OCI-LY7 (cell line): Measurements from ENCODE around the gene VPS35. TPM values are rescaled to one million over a fixed set of nuclear protein-coding genes. Genes with fewer than 3 reads are reported as not detected.

Source experiments
- BruUV-seq: library from RNA; stranded (reverse); fragments of 400-500 nt; replicated peaks from 2 replicates; lab custom pipeline; 2021; lab: Mats Ljungman, UMichigan
- CTCF ChIA-PET: fragments of 300-600 bp; sonication (Branson Sonifier 250); formaldehyde crosslinking; loops from one replicate; lab custom pipeline; 2022; ENCODE audit warnings: antibody characterized with exemption; ENCODE audit not compliant: unreplicated experiment; lab: Charles Lee
- POLR2A ChIA-PET: fragments of 300-600 bp; sonication (Branson Sonifier 250); formaldehyde crosslinking; loops from one replicate; lab custom pipeline; 2022; ENCODE audit warnings: antibody characterized with exemption; lab: Charles Lee
- DNase-seq: peaks from one replicate; pipeline ENCODE4 v3.0.0-alpha.2; 2015; ENCODE audit warnings: low spot score
- H2AFZ ChIP-seq: fragments of 200-600 bp; sonication (generic), shearing (Covaris generic); 2 replicates; pipeline ENCODE4 v1.6.1; 2014; ENCODE audit warnings: mild to moderate bottlenecking, antibody characterized with exemption, low read length, moderate library complexity
- H3K27ac ChIP-seq: fragments of 200-600 bp; sonication (generic); 2 replicates; pipeline ENCODE4 v1.5.1; 2014; ENCODE audit warnings: mixed run types, low read depth, mild to moderate bottlenecking, moderate library complexity, low read length, inconsistent platforms; ENCODE audit not compliant: poor library complexity, severe bottlenecking
- H3K36me3 ChIP-seq: fragments of 200-600 bp; sonication (generic); 2 replicates; pipeline ENCODE4 v1.6.1; 2014; ENCODE audit warnings: mild to moderate bottlenecking, antibody characterized with exemption, low read length, moderate library complexity, mixed read lengths; ENCODE audit not compliant: insufficient read depth
- H3K4me1 ChIP-seq: fragments of 200-600 bp; sonication (generic); 2 replicates; pipeline ENCODE4 v1.5.1; 2014; ENCODE audit warnings: mild to moderate bottlenecking, low read length; ENCODE audit not compliant: insufficient read depth, poor library complexity, severe bottlenecking
- H3K4me2 ChIP-seq: fragments of 200-600 bp; sonication (generic); 2 replicates; pipeline ENCODE4 v1.6.1; 2014; ENCODE audit warnings: mild to moderate bottlenecking, low read length
- H3K4me3 ChIP-seq: fragments of 200-600 bp; sonication (generic); 2 replicates; pipeline ENCODE4 v1.5.1; 2014; ENCODE audit warnings: mild to moderate bottlenecking, low read depth, low read length; ENCODE audit not compliant: poor library complexity, severe bottlenecking
- H3K79me2 ChIP-seq: fragments of 200-600 bp; sonication (generic); 2 replicates; pipeline ENCODE4 v1.6.1; 2016; ENCODE audit warnings: low read depth, mild to moderate bottlenecking, low read length, moderate library complexity, mixed read lengths; ENCODE audit not compliant: insufficient read depth
- H3K9me2 ChIP-seq: fragments of 200-600 bp; sonication (generic); 2 replicates; pipeline ENCODE4 v1.6.1; 2016; ENCODE audit warnings: mild to moderate bottlenecking, low read length, mixed read lengths; ENCODE audit not compliant: insufficient read depth
- H3K9me3 ChIP-seq: fragments of 200-600 bp; sonication (generic); 2 replicates; pipeline ENCODE4 v1.6.1; 2014; ENCODE audit warnings: mild to moderate bottlenecking, mixed run types, low read length, mixed read lengths
- H4K20me1 ChIP-seq: fragments of 200-600 bp; sonication (generic); 2 replicates; pipeline ENCODE4 v1.6.1; 2014; ENCODE audit warnings: mild to moderate bottlenecking, antibody characterized with exemption, low read length, moderate library complexity, mixed read lengths; ENCODE audit not compliant: insufficient read depth
- CTCF ChIP-seq: fragments of 200-600 bp; sonication (generic); conservative IDR thresholded peaks from 2 replicates; pipeline ENCODE4 v1.5.1; 2014; ENCODE audit warnings: mild to moderate bottlenecking, antibody characterized with exemption, low read length, moderate library complexity, mixed read lengths
- EZH2phosphoT487 ChIP-seq: fragments of 200-600 bp; sonication (generic); IDR thresholded peaks from 2 replicates; pipeline ENCODE4 v1.6.1; 2018; ENCODE audit warnings: low read depth, borderline replicate concordance, mild to moderate bottlenecking, mixed run types, antibody characterized with exemption, low read length, moderate library complexity, mixed read lengths
- intact Hi-C: fragments of 100-400 bp; cut with micrococcal nuclease; formaldehyde crosslinking; loops from one replicate; pipeline ENCODE4 v1.10.0; 2022; ENCODE audit not compliant: unreplicated experiment
- total RNA-seq, 2 experiments: library from RNA; depleted of rRNA in 1 of 2; stranded (reverse); fragments of >200 nt in 1 of 2; shearing (Covaris generic) in 1 of 2; gene quantifications; 2 replicates each; pipeline ENCODE4 v1.2.3, GENCODE V29; 2014 to 2022

VPS35 gene
- total RNA-seq, 2 experiments from 2014 or later, result 64.6 to 100 TPM

GRCh38 chr16:46613352-46613751, 75.6 kb downstream of the VPS35 start:
- intact Hi-C loops, result loop anchor here (5.0 kb wide), 1 partner anchor 359 kb away; the partner anchor contains the start of gene DNAJA2
- peaks cover 11% of the 10 kb centered on the region for H3K4me1 ChIP-seq
- no peak overlapping the region for H3K27ac ChIP-seq
- peaks cover 72% of the 10 kb centered on the region for H3K79me2 ChIP-seq
- ChIA-PET CTCF (no interaction called here), POLR2A (no interaction called here)
- peaks cover 3% of the 10 kb centered on the region; the same call in 1 of the 2 replicates for H4K20me1 ChIP-seq
- no TSS peak for BruUV-seq
- no peak overlapping the region for H2AFZ ChIP-seq
- H3K9me2 ChIP-seq, result no peaks in the 10 kb centered on the region
- H3K9me3 ChIP-seq, result no peaks in the 10 kb centered on the region
- H3K36me3 ChIP-seq, result peaks cover 96% of the 10 kb centered on the region
- DNase-seq, result no peak
- no peak overlapping the region for H3K4me2 ChIP-seq
- no peak overlapping the region for H3K4me3 ChIP-seq
- no peak for TF ChIP-seq CTCF
- no peak for TF ChIP-seq EZH2phosphoT487

GRCh38 chr16:46612121-46612520, 76.9 kb downstream of the VPS35 start:
- H3K36me3 ChIP-seq, result peaks cover 96% of the 10 kb centered on the region
- H3K9me3 ChIP-seq, result no peaks in the 10 kb centered on the region
- no peak overlapping the region for H3K27ac ChIP-seq
- H2AFZ ChIP-seq, result no peak overlapping the region
- TF ChIP-seq EZH2phosphoT487 (no peak), CTCF (no peak)
- H3K79me2 ChIP-seq, result peaks cover 60% of the 10 kb centered on the region; the same call in 1 of the 2 replicates
- peaks cover 11% of the 10 kb centered on the region for H3K4me1 ChIP-seq
- no peak overlapping the region for H3K4me3 ChIP-seq
- no peak for DNase-seq
- H3K4me2 ChIP-seq, result no peak overlapping the region
- CTCF ChIA-PET, result no interaction called here
- H3K9me2 ChIP-seq, result no peaks in the 10 kb centered on the region
- POLR2A ChIA-PET, result no interaction called here
- peaks cover 5% of the 10 kb centered on the region; the same call in 1 of the 2 replicates for H4K20me1 ChIP-seq
- BruUV-seq, result no TSS peak
- intact Hi-C loops, result loop anchor here (5.0 kb wide), 1 partner anchor 360 kb away; the partner anchor contains the start of gene DNAJA2

GRCh38 chr16:46607529-46607928, 81.4 kb downstream of the VPS35 start:
- Histone ChIP-seq H3K4me2 (no peak overlapping the region), H3K4me3 (no peak overlapping the region), H4K20me1 (peaks cover 5% of the 10 kb centered on the region; the same call in 1 of the 2 replicates), H3K27ac (no peak overlapping the region), H3K4me1 (peaks cover 9% of the 10 kb centered on the region), H3K9me2 (no peaks in the 10 kb centered on the region), H3K79me2 (peaks cover 26% of the 10 kb centered on the region; the same call in 1 of the 2 replicates), H3K9me3 (no peaks in the 10 kb centered on the region), H3K36me3 (peaks cover 96% of the 10 kb centered on the region), H2AFZ (no peak overlapping the region)
- ChIA-PET POLR2A (interaction anchor here (1.9 kb wide), 1 partner anchor 11 kb away, joined by 9 read pairs; no protein-coding TSS in a partner anchor), CTCF (no interaction called here)
- intact Hi-C loops, result loop anchor here (2.0 kb wide), 1 partner anchor 53 kb away; no protein-coding TSS in a partner anchor
- no TSS peak for BruUV-seq
- DNase-seq, result peak; percentile 48
- TF ChIP-seq CTCF (peak; percentile 76), EZH2phosphoT487 (no peak)
